ENCODE results near the gene INPP5B. TPM values are rescaled to one million over a fixed set of nuclear protein-coding genes. Genes with fewer than 3 reads are reported as not detected.
"Not testable (repeated sequence)": the region's sequence is repeated elsewhere in the genome, so short reads cannot be mapped to it uniquely, and the experiment has no call there.

The INPP5B gene
- total RNA-seq, 1 donor from 2014 or later, result 16.7 TPM

- DNase-seq, result not testable (repeated sequence)
These were observed 36.0 kb downstream of the INPP5B start for GRCh38 chr1:37910886-37911285.

GRCh38 chr1:37908531-37908930 lies 38.3 kb downstream of the INPP5B start:
- not testable (repeated sequence) for DNase-seq

GRCh38 chr1:37907416-37908125 lies 39.3 kb downstream of the INPP5B start:
- DNase-seq, result not testable (repeated sequence)

GRCh38 chr1:37906591-37906990 lies 40.3 kb downstream of the INPP5B start:
- not testable (repeated sequence) for DNase-seq

GRCh38 chr1:37905727-37906126 lies 41.1 kb downstream of the INPP5B start:
- DNase-seq, result no peak

GRCh38 chr1:37903921-37904320 lies 42.9 kb downstream of the INPP5B start:
- not testable (repeated sequence) for DNase-seq

GRCh38 chr1:37902983-37903382 lies 43.9 kb downstream of the INPP5B start:
- DNase-seq, result no peak

- DNase-seq, result no peak
These were observed 45.0 kb downstream of the INPP5B start for GRCh38 chr1:37901893-37902225.

- DNase-seq, result no peak
These were observed 45.5 kb downstream of the INPP5B start for GRCh38 chr1:37901191-37901892.

GRCh38 chr1:37897563-37897962 lies 49.3 kb downstream of the INPP5B start:
- not testable (repeated sequence) for DNase-seq

- no peak for DNase-seq
These were observed 53.2 kb downstream of the INPP5B start for GRCh38 chr1:37893673-37894072.

GRCh38 chr1:37892151-37893047 lies 54.5 kb downstream of the INPP5B start:
- no peak for DNase-seq

- no peak for DNase-seq
These were observed 56.4 kb downstream of the INPP5B start for GRCh38 chr1:37890378-37891014.

- DNase-seq, result no peak
These were observed 58.7 kb downstream of the INPP5B start for GRCh38 chr1:37888022-37888700.

GRCh38 chr1:37884145-37884544 lies 62.7 kb downstream of the INPP5B start:
- DNase-seq, result no peak

- DNase-seq, result no peak
These were observed 63.2 kb downstream of the INPP5B start for GRCh38 chr1:37883671-37884070.

GRCh38 chr1:37879865-37880264 lies 67.0 kb downstream of the INPP5B start:
- no peak for DNase-seq

- DNase-seq, result no peak
These were observed 68.8 kb downstream of the INPP5B start for GRCh38 chr1:37878071-37878470.

- DNase-seq, result no peak
These were observed 71.0 kb downstream of the INPP5B start for GRCh38 chr1:37875833-37876232.

GRCh38 chr1:37872692-37873091 lies 74.2 kb downstream of the INPP5B start:
- DNase-seq, result no peak

GRCh38 chr1:37868466-37868865 lies 78.4 kb downstream of the INPP5B start:
- no peak for DNase-seq

- no peak for DNase-seq
These were observed 79.1 kb downstream of the INPP5B start for GRCh38 chr1:37867784-37868183.
